Kidney tubule cell (primary cell): ENCODE data around the gene ZNF557.
"Not testable (repeated sequence)": the region's sequence is repeated elsewhere in the genome, so short reads cannot be mapped to it uniquely, and the experiment has no call there.

Source experiments
- DNase-seq: peaks from one replicate; pipeline ENCODE4 v3.0.0-alpha.2; 2018; ENCODE audit warnings: low spot score

Gene ZNF557

GRCh38 chr19:7069042-7069903 is at the start of gene ZNF557:
ZNF557 (plus strand) TSS chr19:7069703; CDS start chr19:7075075, 5,372 bp downstream.
- peak; percentile 96 for DNase-seq

GRCh38 chr19:7021331-7021730 is 48.2 kb upstream of the ZNF557 start, which contains the start of gene MBD3L2B:
MBD3L2B (minus strand) TSS chr19:7021431; CDS start chr19:7021397, 34 bp downstream.
- DNase-seq = not testable (repeated sequence)

DNA sequence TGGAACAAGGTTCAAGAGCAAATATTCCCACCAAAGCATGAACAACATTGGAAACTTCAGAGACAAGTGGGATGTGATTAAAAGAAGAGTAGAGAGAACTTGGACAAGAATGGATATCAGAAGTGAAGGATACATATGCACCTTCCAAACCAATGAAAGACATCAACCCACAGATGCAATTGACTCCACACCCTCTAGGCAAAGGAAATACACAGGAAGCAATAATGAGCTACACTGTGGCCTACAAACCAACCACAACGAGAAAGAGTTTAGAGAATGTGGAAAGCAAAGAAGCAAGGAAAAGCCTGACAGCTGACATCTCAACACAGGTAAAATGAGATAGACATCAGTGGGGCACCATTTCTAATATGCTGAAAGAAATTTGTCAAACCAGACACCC is 40.7 kb upstream of the ZNF557 start:
- DNase-seq = not testable (repeated sequence)

- DNase-seq = not testable (repeated sequence)
These were observed 39.2 kb upstream of the ZNF557 start, which contains the start of gene MBD3L5 for GRCh38 chr19:7030278-7030677. MBD3L5 (plus strand) TSS chr19:7030578; CDS start chr19:7030612, 34 bp downstream.

DNA sequence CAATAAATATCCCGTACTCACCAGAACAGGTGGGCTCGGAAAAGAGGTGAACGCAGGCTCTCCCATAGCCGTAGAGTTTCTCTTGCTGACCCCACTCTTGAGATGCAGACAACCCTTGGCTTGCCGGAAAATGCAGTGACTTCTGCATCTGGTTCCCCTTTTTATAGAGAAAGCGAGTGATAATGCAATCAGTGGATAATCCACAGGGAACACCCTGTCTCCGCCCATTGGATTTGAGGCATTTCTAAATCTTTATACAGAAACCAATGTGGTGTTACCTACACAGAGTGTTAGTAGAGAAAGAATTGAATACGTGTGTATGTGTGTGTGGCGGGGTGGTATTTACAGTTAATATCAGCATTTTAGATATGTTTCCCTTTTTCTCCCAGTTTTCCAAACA is 29.4 kb upstream of the ZNF557 start, which contains the start of gene MBD3L4:
Gene MBD3L4, minus strand, starts transcription at position 101 of the 400 bp plus-strand sequence. Its CDS starts 35 bp downstream, at position 66.
- DNase-seq = not testable (repeated sequence)

DNA sequence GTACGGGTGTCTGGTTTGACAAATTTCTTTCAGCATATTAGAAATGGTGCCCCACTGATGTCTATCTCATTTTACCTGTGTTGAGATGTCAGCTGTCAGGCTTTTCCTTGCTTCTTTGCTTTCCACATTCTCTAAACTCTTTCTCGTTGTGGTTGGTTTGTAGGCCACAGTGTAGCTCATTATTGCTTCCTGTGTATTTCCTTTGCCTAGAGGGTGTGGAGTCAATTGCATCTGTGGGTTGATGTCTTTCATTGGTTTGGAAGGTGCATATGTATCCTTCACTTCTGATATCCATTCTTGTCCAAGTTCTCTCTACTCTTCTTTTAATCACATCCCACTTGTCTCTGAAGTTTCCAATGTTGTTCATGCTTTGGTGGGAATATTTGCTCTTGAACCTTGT is 27.9 kb upstream of the ZNF557 start:
- not testable (repeated sequence) for DNase-seq

- DNase-seq = not testable (repeated sequence)
These were observed 20.5 kb upstream of the ZNF557 start, which contains the start of gene MBD3L2 for GRCh38 chr19:7049021-7049420. MBD3L2 (plus strand) TSS chr19:7049321; CDS start chr19:7049374, 53 bp downstream.

GRCh38 chr19:7051421-7051820 is 18.1 kb upstream of the ZNF557 start:
- DNase-seq = not testable (repeated sequence)

DNA sequence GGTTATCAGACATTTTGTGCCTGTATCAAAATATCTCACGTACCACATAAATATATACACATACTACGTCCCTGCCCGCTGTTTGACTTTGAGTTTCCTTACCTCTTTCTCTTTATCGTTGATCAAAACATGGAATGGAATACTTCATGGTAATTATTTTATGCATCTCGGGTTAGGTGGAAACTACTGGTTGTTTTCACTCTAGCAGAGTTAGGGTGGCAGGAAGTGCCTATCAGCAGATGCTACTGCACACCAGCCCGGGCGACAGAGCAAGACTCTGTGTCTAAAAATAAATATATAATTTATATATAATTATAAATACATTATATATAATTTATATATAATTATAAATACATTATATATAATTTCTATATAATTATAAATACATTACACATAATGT is 16.6 kb upstream of the ZNF557 start:
- not testable (repeated sequence) for DNase-seq

GRCh38 chr19:7054635-7055368 is 14.7 kb upstream of the ZNF557 start:
- DNase-seq = not testable (repeated sequence)

DNA sequence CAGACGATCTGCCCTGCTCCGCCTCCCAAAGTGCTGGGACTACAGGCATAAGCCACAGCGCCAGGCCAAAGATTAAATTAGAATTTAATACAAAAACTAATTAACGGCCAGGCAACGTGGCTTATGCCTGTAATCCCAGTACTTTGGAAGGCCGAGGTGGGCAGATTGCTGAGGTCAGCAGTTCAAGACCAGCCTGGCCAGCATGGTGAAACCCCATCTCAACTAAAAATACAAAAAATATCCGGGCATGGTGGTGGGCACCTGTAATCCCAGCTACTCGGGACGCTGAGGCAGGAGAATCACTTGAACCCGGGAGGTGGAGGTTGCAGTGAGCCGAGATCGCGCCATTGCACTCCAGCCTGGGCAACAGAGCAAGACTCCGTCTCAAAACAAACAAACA is 13.8 kb upstream of the ZNF557 start:
- not testable (repeated sequence) for DNase-seq

- DNase-seq = not testable (repeated sequence)
These were observed 13.1 kb upstream of the ZNF557 start for GRCh38 chr19:7056371-7056770.

DNA sequence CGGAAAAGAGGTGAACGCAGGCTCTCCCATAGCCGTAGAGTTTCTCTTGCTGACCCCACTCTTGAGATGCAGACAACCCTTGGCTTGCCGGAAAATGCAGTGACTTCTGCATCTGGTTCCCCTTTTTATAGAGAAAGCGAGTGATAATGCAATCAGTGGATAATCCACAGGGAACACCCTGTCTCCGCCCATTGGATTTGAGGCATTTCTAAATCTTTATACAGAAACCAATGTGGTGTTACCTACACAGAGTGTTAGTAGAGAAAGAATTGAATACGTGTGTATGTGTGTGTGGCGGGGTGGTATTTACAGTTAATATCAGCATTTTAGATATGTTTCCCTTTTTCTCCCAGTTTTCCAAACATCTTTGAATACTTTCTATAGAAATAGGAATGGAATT is 10.9 kb upstream of the ZNF557 start, which contains the start of gene MBD3L3:
Gene MBD3L3, minus strand, starts transcription at position 101 of the 400 bp plus-strand sequence. Its CDS starts 71 bp downstream, at position 30.
- not testable (repeated sequence) for DNase-seq

DNA sequence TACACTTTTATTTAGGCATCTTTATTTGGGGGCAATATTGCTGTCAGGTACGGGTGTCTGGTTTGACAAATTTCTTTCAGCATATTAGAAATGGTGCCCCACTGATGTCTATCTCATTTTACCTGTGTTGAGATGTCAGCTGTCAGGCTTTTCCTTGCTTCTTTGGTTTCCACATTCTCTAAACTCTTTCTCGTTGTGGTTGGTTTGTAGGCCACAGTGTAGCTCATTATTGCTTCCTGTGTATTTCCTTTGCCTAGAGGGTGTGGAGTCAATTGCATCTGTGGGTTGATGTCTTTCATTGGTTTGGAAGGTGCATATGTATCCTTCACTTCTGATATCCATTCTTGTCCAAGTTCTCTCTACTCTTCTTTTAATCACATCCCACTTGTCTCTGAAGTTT is 9.5 kb upstream of the ZNF557 start:
- not testable (repeated sequence) for DNase-seq

GRCh38 chr19:7063339-7063738 is 6.2 kb upstream of the ZNF557 start:
- DNase-seq = no peak

DNA sequence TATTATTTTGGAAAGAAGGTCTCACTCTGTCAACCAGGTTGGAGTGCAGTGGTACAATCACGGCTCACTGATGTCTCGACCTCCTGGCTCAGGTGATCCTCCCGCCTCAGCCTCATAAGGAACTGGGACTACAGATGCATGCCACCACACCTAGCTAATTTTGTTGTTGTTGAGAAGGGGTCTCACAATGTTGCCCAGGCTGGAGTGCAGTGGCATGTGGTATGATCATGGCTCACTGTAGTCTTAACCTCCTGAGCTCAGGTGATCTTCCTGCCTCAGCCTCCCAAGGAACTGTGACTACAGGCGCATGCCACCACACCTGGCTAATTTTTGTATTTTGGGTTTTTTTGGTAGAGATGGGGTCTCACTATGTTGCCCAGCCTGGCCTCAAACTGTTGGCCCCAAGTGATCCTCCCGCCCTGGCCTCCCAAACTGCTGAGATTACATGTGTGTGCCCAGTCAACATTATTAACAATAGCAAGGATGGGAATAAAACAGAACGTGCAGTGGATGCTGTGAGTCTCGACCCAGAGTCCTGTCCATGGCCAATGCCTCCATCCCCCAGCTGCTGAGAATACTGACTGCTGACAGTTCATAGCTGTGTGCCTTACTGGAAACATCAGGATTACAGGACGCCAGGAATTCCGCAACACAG is 5.6 kb upstream of the ZNF557 start:
- no peak for DNase-seq

DNA sequence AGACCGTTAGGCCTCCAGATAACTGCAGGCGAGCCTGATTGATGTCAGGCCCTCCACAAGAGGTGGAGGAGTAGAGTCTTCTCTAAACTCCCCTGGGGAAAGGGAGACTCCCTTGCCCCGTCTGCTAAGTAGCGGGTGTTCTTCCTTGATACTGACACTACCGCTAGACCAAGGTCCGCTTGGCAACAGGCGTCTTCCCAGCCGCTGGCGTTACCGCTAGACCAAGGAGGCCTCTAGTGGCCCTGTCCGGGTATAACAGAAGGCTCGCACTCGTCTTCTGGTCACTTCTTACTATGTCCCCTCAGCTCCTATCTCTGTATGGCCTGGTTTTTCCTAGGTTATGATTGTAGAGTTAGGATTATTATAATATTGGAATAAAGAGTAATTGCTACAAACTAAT is 2.4 kb upstream of the ZNF557 start:
- DNase-seq = peak; percentile 28

GRCh38 chr19:7067716-7068115 is 1.8 kb upstream of the ZNF557 start:
- DNase-seq = no peak

- DNase-seq = no peak
These were observed 904 bp upstream of the ZNF557 start for GRCh38 chr19:7068599-7068998.

GRCh38 chr19:7069904-7070226 is 362 bp downstream of the ZNF557 start:
- DNase-seq = no peak

GRCh38 chr19:7072541-7072940 is 3.0 kb downstream of the ZNF557 start:
- no peak for DNase-seq

- DNase-seq = no peak
These were observed 5.3 kb downstream of the ZNF557 start for GRCh38 chr19:7074705-7075282.
